Sigmoid colon (tissue), 4 donors: Measurements from ENCODE around the gene ANKS6.

Experiments
- POLR2A ChIP-seq, 2 donors: fragments of 450-650 bp; IDR thresholded peaks; one replicate each; pipeline ENCODE4 v1.6.1; 2016; ENCODE audit warnings: antibody characterized with exemption in 2 of 2, mild to moderate bottlenecking in 2 of 2, moderate library complexity in 2 of 2
- POLR2AphosphoS5 ChIP-seq, 4 donors: sonication (generic); formaldehyde crosslinking; IDR thresholded peaks; one replicate each; pipeline ENCODE4 v1.6.1; 2017; ENCODE audit warnings: antibody characterized with exemption in 4 of 4
- TF ChIP-seq, protein P1 (sequence below), 4 experiments: fragments of 450-650 bp in 3 of 4; fragments of 200-600 bp in 1 of 4; IDR thresholded peaks; one replicate each; pipeline ENCODE4 v1.5.1; 2016 to 2019; ENCODE audit warnings: antibody characterized with exemption in 4 of 4, mild to moderate bottlenecking in 3 of 4, moderate library complexity in 2 of 4

DNA sequence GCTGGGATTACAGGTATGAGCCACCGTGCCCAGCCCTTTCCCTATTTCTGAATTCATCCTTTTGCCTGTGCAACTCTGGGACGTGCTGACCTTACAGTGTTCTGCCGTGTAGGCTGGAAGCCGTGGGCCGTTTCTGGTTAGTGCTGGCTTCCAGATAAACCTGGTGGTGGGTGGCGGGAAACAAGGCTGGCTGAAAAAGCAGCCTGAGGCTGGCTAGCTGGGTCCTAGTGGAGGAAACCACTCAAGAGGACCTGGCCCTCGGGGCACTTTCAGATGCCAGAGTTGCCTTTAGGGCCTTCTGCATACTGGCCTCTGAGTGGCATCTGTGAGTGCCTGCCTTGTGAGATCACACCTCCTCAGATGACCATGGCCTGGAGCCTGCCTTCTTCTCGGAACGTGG lies 38.0 kb upstream of the ANKS6 start:
- TF ChIP-seq POLR2A (IDR thresholded peaks at IDR 0.05) = no peak
- TF ChIP-seq, protein P1, sequence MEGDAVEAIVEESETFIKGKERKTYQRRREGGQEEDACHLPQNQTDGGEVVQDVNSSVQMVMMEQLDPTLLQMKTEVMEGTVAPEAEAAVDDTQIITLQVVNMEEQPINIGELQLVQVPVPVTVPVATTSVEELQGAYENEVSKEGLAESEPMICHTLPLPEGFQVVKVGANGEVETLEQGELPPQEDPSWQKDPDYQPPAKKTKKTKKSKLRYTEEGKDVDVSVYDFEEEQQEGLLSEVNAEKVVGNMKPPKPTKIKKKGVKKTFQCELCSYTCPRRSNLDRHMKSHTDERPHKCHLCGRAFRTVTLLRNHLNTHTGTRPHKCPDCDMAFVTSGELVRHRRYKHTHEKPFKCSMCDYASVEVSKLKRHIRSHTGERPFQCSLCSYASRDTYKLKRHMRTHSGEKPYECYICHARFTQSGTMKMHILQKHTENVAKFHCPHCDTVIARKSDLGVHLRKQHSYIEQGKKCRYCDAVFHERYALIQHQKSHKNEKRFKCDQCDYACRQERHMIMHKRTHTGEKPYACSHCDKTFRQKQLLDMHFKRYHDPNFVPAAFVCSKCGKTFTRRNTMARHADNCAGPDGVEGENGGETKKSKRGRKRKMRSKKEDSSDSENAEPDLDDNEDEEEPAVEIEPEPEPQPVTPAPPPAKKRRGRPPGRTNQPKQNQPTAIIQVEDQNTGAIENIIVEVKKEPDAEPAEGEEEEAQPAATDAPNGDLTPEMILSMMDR (IDR thresholded peaks at IDR 0.05) = no peak
- TF ChIP-seq POLR2AphosphoS5 (IDR thresholded peaks at IDR 0.05) = no peak
